Measurements from ENCODE around the gene PDE11A. TPM values are rescaled to one million over a fixed set of nuclear protein-coding genes. Genes with fewer than 3 reads are reported as not detected.

PDE11A gene
- total RNA-seq, 1 donor from 2014 or later = 1.2 TPM

GRCh38 chr2:177735318-177735803 lies 337.2 kb downstream of the PDE11A start:
- peak; percentile 9 for TF ChIP-seq CTCF (conservative IDR thresholded peaks at IDR 0.05; ENCODE audit: low read depth, low read length)
- no peak for DNase-seq (ENCODE audit: low read depth)
- no peak overlapping the region for H3K4me3 ChIP-seq (ENCODE audit: low read depth, low read length)

- no peak overlapping the region for H3K4me3 ChIP-seq (ENCODE audit: low read depth, low read length)
- no peak for DNase-seq (ENCODE audit: low read depth)
- no peak for TF ChIP-seq CTCF (conservative IDR thresholded peaks at IDR 0.05; ENCODE audit: low read depth, low read length)
Measured at GRCh38 chr2:177733322-177733855, 339.2 kb downstream of the PDE11A start.

- no peak overlapping the region for H3K4me3 ChIP-seq (ENCODE audit: low read depth, low read length)
- no peak for DNase-seq (ENCODE audit: low read depth)
- TF ChIP-seq CTCF (conservative IDR thresholded peaks at IDR 0.05; ENCODE audit: low read depth, low read length) = no peak
Measured at GRCh38 chr2:177731384-177731783, 341.2 kb downstream of the PDE11A start.

GRCh38 chr2:177730792-177731191 lies 341.8 kb downstream of the PDE11A start:
- TF ChIP-seq CTCF (conservative IDR thresholded peaks at IDR 0.05; ENCODE audit: low read depth, low read length) = no peak
- no peak overlapping the region for H3K4me3 ChIP-seq (ENCODE audit: low read depth, low read length)
- DNase-seq (ENCODE audit: low read depth) = no peak

GRCh38 chr2:177730363-177730762 lies 342.2 kb downstream of the PDE11A start:
- TF ChIP-seq CTCF (conservative IDR thresholded peaks at IDR 0.05; ENCODE audit: low read depth, low read length) = no peak
- H3K4me3 ChIP-seq (ENCODE audit: low read depth, low read length) = no peak overlapping the region
- no peak for DNase-seq (ENCODE audit: low read depth)

- H3K4me3 ChIP-seq (ENCODE audit: low read depth, low read length) = no peak overlapping the region
- TF ChIP-seq CTCF (conservative IDR thresholded peaks at IDR 0.05; ENCODE audit: low read depth, low read length) = no peak
- DNase-seq (ENCODE audit: low read depth) = no peak
Measured at GRCh38 chr2:177728920-177729319, 343.7 kb downstream of the PDE11A start.

- DNase-seq (ENCODE audit: low read depth) = no peak
- TF ChIP-seq CTCF (conservative IDR thresholded peaks at IDR 0.05; ENCODE audit: low read depth, low read length) = no peak
- no peak overlapping the region for H3K4me3 ChIP-seq (ENCODE audit: low read depth, low read length)
Measured at GRCh38 chr2:177728399-177728765, 344.2 kb downstream of the PDE11A start.

All from epithelial cell of proximal tubule (primary cell).